NCI-H345 (cell line): ENCODE results near the gene PLAGL2.
"Not testable (repeated sequence)": the region's sequence is repeated elsewhere in the genome, so short reads cannot be mapped to it uniquely, and the experiment has no call there.

Experiments
- DNase-seq: peaks from one replicate; lab custom pipeline; 2025; lab: John Stamatoyannopoulos, UW

PLAGL2 gene, protein sequence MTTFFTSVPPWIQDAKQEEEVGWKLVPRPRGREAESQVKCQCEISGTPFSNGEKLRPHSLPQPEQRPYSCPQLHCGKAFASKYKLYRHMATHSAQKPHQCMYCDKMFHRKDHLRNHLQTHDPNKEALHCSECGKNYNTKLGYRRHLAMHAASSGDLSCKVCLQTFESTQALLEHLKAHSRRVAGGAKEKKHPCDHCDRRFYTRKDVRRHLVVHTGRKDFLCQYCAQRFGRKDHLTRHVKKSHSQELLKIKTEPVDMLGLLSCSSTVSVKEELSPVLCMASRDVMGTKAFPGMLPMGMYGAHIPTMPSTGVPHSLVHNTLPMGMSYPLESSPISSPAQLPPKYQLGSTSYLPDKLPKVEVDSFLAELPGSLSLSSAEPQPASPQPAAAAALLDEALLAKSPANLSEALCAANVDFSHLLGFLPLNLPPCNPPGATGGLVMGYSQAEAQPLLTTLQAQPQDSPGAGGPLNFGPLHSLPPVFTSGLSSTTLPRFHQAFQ

GRCh38 chr20:32207626-32208498 is at the start of gene PLAGL2, which contains the start of gene POFUT1:
PLAGL2 (minus strand) TSS chr20:32207743; CDS start chr20:32202178, 5,565 bp downstream.
POFUT1 (plus strand) TSS chr20:32207880; CDS start chr20:32207942, 62 bp downstream.
- peak; percentile 95 for DNase-seq

DNA sequence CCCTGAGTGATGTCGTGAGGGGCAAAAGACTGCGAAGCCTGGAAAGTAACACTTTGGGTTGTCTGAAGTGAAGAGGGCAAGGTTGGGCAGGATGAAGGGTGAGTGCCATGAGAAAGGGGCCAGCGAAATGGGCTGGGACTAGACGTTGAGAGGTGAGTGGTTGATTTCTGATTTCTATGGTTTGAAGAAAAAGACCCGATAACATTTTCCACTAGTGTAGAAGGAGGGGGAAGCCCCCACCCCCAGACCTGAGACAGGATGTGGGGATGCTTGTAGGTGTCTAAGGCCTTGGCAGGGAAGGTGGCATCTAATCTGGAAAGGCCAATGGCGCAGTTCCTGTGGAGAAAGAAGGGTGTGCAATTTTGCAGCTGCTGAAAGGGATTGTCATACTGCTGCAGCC is 44.6 kb upstream of the PLAGL2 start:
- DNase-seq = no peak

DNA sequence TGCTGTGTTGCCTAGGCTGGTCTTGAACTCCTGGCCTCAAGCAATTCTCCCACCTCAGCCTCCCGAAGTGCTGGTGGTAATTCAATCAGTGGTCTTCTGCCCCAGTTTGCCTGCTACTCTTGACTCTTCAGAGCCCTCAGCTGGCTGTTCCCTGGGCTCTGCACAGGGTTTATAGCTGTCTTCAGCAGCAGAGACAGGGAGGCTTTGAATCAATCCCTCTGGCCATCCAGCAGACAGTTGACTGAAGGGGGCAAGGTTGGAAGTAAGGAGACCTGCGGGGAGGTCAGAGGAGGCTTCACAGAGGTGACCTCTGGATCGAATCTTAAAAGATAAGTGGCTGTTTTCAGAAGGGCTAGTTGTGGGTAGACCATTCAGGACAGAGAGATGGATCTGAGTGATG is 43.9 kb upstream of the PLAGL2 start:
- DNase-seq = no peak

- no peak for DNase-seq
Measured at GRCh38 chr20:32249030-32249738, 41.6 kb upstream of the PLAGL2 start.

- DNase-seq = no peak
Measured at GRCh38 chr20:32248043-32248442, 40.5 kb upstream of the PLAGL2 start.

DNA sequence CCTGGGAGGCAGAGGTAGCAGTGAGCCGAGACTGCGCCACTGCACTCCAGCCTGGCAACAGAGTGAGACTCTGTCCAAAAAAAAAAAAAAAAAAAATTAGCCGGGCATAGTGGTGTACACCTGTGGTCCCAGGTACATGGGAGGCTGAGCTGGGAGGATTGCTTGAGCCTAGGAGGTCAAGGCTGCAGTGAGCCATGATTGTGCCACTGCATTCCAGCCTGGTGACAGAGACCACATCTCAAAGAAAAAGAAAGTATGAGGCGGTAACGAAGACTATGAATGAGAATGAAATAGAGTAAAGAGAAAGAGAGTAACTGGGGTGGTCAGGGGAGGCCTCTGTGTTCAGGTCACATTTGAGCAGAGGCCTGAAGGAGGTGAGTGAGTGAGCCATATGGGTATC is 38.7 kb upstream of the PLAGL2 start:
- DNase-seq = not testable (repeated sequence)

- DNase-seq = no peak
Measured at GRCh38 chr20:32244959-32245358, 37.4 kb upstream of the PLAGL2 start.

DNA sequence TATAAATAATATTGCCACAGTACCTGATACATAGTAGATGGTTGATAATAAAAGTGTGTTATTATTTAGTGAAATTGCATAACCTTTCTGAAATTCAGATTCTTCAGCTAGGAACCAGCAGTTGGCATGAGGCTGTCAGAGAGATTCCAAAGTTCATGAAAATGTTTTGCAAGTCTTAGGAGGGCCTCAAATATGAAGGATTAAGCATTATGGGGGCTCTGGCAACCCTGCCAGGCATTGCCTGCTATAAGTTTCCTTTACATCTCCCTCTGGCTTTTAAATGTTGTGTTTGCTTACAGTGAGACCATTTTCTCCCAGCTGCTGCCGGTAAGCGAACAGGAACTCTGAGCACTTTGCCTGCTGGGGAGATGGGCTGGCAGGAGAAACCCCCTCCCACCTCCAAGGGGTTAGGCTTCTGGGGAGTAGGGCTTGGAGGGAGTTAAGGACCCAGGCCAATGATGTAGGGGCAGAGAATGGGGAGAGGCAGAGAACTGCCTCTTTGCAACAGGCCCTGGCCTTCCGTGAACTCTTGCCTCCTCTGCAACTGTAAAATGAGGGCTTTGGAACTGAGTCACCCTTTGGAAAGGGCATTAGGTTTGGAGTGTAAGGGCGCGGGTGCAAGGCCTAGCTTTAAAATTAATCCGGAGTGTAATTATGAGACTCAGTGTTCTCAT is 36.7 kb upstream of the PLAGL2 start:
- no peak for DNase-seq

DNA sequence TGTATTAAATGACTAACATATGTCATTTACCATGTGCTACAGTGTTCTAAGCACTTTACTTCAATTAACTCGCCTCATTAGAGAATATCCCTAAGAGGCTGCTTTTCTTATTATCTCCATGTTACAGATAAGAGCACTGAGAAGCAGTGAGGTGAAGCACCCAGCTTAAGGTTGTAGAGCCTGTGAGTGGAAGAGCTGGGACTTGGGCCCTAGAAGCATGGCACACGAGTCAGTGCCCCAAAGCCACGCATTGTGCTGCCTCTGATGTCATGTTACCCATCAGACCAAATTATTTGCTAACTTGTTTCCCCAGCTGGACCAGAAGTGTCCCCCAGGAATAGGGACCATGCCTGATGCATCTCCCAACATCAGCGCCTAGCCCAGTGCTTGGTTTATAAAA is 34.3 kb upstream of the PLAGL2 start:
- no peak for DNase-seq

GRCh38 chr20:32240205-32240604 is 32.7 kb upstream of the PLAGL2 start:
- DNase-seq = no peak

GRCh38 chr20:32238483-32239425 is 31.2 kb upstream of the PLAGL2 start:
- no peak for DNase-seq

DNA sequence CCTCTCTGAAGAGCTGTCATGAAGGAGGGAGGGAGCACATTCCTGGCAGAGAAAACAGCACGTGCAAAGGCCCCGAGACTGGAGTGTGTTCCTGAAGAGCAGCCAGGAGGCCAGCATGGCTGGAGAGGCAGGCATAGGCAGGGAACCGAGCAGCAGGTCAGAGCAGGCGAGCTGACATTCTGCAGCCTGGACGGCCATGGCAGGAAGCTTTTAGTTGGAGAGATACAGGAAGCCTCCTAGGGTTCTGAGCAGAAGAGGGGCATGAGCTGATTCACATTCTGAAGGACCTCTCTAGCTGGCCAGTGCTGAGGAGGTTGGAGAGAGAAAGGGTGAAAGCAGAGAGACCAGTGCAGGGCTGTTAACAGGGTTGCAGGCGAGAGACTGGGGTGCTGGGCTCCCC is 29.9 kb upstream of the PLAGL2 start:
- DNase-seq = no peak

DNA sequence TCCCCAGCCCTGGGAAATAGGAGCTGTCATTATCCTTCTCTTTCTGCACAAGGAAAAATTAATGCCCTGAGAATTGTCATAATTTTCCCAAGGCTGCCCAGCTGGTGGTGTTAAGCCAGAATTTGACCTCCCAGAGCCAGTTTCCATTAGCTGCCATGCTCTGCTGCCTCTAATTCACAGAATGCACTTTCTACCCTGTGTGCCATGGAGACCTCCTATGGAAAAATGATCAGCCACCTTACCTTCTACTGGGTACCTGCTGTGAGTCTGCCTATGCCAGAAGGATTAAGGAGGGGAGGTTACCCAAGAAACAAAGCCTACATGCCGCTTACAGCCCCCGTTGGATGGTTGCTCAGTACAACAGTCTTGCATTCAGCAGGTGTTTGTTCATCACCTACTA is 29.3 kb upstream of the PLAGL2 start:
- DNase-seq = no peak

- DNase-seq = no peak
Measured at GRCh38 chr20:32236048-32236533, 28.5 kb upstream of the PLAGL2 start.

DNA sequence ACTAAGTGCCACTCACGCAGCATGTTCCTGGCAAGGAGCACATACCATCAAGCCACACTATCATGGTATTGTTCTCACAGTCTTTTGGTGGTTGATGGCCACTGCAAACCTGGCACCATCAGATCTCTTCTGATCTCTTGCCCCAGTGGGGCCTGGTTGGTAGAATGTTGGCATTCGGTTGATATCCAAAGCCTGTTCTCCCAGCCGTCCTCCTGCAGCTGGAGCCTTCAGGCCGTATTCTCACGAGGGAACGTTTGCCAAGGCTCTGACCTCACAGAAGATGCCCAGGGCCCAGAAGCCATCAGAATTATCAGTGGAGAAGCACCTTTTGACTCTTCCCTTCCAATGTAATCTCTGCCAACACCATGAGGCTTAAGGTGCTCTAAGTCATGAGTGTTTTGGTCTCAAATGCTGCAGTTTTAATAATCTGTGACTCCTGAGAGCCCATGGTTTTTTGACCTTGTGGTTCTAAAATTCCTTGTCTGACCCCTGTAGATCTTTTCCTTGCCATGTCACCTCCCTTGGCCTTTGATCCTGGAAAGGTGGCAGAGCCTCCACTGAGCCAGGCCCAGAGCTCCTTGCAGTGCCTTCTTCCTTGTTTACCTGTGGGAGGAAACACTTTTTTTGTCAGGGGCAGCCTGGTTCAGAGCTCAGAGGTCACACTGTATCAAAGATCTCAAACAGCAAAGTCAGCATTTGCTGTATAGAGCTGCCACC is 27.9 kb upstream of the PLAGL2 start:
- no peak for DNase-seq

- no peak for DNase-seq
Measured at GRCh38 chr20:32234135-32234808, 26.7 kb upstream of the PLAGL2 start.

DNA sequence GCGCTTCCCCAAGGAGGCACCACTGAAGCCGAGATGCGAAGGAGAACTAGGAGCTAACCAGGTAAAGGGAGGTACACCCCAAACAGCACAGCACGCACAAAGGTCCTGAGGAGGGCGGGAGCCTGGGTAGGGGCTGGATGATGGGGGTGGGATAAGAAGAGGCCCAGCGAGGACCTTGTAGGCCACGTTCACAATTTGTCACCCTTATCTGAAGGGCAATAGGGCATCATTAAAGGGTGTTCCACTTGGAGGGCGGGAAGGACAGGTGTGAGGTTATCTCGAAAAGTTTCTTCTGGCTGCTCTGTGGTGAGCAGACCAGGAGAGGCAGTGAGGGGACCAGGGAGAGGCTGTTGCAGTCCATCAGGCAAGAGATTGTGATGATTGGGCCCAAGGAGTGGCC is 25.7 kb upstream of the PLAGL2 start:
- no peak for DNase-seq

- DNase-seq = no peak
Measured at GRCh38 chr20:32232326-32232886, 24.9 kb upstream of the PLAGL2 start.

DNA sequence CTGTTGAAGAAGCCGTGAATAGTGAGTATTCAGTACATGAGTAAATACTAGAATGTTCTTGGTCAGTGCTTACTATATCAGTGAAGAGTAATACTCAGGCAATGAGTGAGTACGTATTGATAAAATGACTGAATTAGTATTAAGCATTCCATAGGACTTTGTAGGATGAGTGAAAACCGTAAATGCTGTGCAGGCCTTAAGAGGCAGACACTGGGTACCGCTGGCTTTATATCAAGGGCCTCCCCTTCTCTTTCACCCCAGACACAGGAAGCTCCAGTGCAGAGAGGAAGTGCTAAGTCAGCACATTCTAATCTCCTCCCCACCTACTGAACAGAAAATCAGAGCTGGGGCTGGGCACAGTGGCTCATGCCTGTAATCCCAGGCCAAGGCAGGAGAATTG is 24.3 kb upstream of the PLAGL2 start:
- no peak for DNase-seq
